Activated naive CD4-positive, alpha-beta T cell treated with anti-CD3 and anti-CD28 coated beads, Interleukin-2, amount 50 U/mL, for 24 hours (primary cell): ENCODE data around the gene MT1F.
"Not testable (repeated sequence)": the region's sequence is repeated elsewhere in the genome, so short reads cannot be mapped to it uniquely, and the experiment has no call there.

Experiments used
- H3K27ac Mint-ChIP-seq: one replicate; pipeline ENCODE4 v1.8.0; 2021; ENCODE audit warnings: mild to moderate bottlenecking, mixed read lengths
- H3K27me3 Mint-ChIP-seq: one replicate; pipeline ENCODE4 v1.8.0; 2021; ENCODE audit warnings: mixed read lengths
- H3K36me3 Mint-ChIP-seq: one replicate; pipeline ENCODE4 v1.8.0; 2021; ENCODE audit warnings: mixed read lengths
- H3K4me1 Mint-ChIP-seq: one replicate; pipeline ENCODE4 v1.8.0; 2021; ENCODE audit warnings: mixed read lengths
- H3K4me3 Mint-ChIP-seq: one replicate; pipeline ENCODE4 v1.8.0; 2021; ENCODE audit warnings: mild to moderate bottlenecking, mixed read lengths
- H3K9me3 Mint-ChIP-seq: one replicate; pipeline ENCODE4 v1.8.0; 2021; ENCODE audit warnings: mixed read lengths

MT1F gene

DNA sequence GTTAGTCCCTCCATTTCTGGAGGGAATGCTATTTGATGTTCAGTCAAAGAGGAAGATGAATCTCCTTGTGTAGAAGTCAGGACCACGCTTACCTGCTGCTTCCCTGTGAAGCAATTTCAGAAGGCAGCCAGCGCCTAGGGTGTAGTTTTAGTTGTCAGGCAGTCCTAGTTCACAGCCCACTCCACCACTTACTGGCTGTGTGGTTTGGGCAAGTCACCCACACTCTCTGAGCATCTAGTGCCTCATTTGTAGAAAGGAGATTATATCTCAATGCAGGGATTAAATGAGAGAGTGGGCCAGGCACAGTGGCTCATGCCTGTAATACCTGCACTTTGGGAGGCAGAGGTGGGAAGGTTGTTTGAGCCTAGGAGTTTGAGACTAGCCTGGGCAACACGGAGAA, 14.4 kb downstream of the MT1F start:
- not testable (repeated sequence) for H3K9me3 Mint-ChIP-seq, H3K36me3 Mint-ChIP-seq, H3K27ac Mint-ChIP-seq, H3K4me3 Mint-ChIP-seq
- Mint-ChIP-seq H3K27me3 (peaks cover 30% of the 10 kb centered on the region), H3K4me1 (peaks cover 28% of the 10 kb centered on the region)

DNA sequence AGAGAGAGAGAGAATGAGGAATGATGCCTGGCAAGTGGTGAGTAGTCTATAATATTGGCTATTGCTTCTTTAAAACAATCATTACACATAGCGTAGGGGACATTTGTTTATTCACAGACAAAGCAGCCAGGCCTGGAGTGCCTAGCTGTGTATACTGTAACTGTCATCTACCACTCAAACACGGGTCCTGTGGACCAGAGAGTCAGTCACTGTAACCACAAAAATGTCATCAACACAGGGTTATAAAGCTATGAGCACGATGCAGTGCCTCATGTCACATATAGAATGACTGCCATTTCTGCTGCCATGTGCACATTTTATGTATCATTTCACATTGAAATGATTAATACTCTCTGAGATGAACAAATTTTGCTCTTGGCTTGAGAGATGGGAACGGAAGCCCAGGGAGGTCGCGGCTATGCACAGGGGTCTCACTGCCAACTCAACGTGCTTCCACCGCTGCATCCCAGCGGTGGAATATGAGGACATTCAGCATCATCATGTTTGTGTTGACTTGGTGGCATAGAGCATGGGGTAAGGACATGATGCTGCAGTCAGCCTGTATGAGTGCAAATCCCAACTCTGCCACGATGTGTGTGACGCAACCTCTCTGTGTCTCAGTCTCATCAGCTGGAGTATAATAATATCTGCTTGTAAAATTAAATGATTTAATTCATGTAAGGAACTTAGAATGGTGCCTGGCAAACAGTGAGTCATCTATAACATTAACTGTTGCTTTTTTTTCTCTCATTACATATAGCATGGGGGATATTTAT, 15.2 kb downstream of the MT1F start:
- peaks cover 25% of the 10 kb centered on the region for H3K4me1 Mint-ChIP-seq
- no peaks in the 10 kb centered on the region for H3K36me3 Mint-ChIP-seq
- H3K4me3 Mint-ChIP-seq, result no peak overlapping the region
- no peaks in the 10 kb centered on the region for H3K9me3 Mint-ChIP-seq
- H3K27me3 Mint-ChIP-seq, result peaks cover 27% of the 10 kb centered on the region
- no peak overlapping the region for H3K27ac Mint-ChIP-seq

DNA sequence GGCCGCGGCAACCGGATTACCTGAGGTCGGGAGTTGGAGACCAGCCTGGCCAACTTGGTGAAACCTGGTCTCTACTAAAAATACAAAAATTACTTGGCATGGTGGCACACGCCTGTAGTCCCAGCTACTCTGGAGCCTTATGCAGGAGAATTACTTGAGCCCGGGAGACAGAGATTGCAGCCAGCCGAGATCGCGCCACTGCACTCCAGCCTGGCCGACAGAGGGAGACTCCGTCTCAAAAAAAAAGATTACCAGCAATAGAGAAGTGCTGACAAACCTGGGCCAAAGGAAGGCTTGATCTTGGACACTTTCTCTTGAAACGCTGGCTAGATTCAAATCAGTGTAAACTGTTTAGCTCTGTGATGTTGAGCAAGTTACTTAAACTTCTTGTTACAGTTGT, 16.2 kb downstream of the MT1F start:
- no peaks in the 10 kb centered on the region for H3K36me3 Mint-ChIP-seq
- H3K4me3 Mint-ChIP-seq, result peak overlapping the region; percentile 44
- no peaks in the 10 kb centered on the region for H3K9me3 Mint-ChIP-seq
- H3K27me3 Mint-ChIP-seq, result peaks cover 19% of the 10 kb centered on the region
- no peak overlapping the region for H3K27ac Mint-ChIP-seq
- peaks cover 16% of the 10 kb centered on the region for H3K4me1 Mint-ChIP-seq

DNA sequence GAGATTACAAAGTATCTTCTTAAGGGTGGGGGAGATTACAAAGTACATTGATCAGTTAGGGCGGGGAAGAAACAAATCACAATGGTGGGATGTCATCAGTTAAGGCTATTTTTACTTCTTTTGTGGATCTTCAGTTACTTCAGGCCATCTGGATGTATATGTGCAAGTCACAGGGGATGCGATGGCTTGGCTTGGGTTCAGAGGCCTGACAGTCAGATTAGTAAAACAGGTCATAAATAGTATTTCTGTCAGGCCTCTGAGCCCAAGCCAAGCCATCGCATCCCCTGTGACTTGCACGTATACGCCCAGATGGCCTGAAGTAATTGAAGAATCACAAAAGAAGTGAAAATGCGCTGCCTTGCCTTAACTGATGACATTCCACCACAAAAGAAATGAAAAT, 16.8 kb downstream of the MT1F start:
- Mint-ChIP-seq H3K27me3 (peaks cover 14% of the 10 kb centered on the region), H3K4me1 (peaks cover 13% of the 10 kb centered on the region), H3K4me3 (peak overlapping the region; percentile 44)
- H3K9me3 Mint-ChIP-seq, H3K27ac Mint-ChIP-seq, H3K36me3 Mint-ChIP-seq: not testable (repeated sequence)

DNA sequence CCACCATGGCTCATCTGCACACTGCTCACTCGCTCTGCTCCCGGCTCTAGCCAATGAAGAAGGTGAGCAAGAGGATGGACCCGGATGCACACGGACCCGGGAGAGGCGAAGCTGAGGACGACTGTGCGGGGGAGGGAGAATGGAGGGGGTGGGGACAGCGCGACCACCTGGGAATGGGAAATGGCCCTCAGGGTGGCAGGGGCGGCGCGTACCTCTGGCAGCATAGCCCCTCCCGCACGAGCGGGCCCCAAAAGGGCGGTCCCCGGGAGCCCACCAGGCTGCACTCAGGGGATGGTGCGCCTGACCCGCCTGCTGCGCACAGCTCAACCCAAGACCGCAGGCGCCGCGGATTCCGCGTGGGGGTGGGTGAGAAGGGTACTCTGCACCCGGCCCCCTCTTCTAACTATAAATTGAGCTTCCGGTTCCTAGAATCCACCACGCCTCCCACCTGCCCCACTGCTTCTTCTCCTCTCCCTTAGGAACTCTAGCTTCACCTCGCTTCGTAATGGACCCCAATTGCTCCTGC, 18.0 kb downstream of the MT1F start:
- peaks cover 11% of the 10 kb centered on the region for H3K27me3 Mint-ChIP-seq
- peaks cover 10% of the 10 kb centered on the region for H3K4me1 Mint-ChIP-seq
- peak overlapping the region; percentile 41 for H3K27ac Mint-ChIP-seq
- no peaks in the 10 kb centered on the region for H3K36me3 Mint-ChIP-seq
- H3K4me3 Mint-ChIP-seq, result peak overlapping the region; percentile 78
- H3K9me3 Mint-ChIP-seq, result no peaks in the 10 kb centered on the region

DNA sequence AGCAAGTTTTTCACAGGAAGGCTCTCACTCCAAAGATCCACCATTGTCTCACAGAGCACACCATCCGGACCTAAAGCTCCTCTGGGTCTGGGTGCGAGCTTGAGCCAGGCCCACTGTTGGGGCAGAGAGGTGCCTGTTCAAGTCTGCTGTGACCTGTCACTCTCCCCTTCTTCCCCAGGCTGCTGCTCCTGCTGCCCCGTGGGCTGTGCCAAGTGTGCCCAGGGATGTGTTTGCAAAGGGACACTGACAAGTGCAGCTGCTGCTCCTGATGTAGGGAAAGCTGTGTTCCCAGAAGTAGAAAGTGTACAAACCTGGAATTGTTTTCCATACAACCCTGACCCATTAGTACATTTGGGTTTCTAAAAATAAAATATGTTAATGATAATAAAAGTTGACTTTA, 19.7 kb downstream of the MT1F start:
- no peaks in the 10 kb centered on the region for H3K36me3 Mint-ChIP-seq
- no peaks in the 10 kb centered on the region for H3K9me3 Mint-ChIP-seq
- no peak overlapping the region for H3K27ac Mint-ChIP-seq
- H3K27me3 Mint-ChIP-seq, result peaks cover 3% of the 10 kb centered on the region
- peaks cover 18% of the 10 kb centered on the region for H3K4me1 Mint-ChIP-seq
- H3K4me3 Mint-ChIP-seq, result no peak overlapping the region

DNA sequence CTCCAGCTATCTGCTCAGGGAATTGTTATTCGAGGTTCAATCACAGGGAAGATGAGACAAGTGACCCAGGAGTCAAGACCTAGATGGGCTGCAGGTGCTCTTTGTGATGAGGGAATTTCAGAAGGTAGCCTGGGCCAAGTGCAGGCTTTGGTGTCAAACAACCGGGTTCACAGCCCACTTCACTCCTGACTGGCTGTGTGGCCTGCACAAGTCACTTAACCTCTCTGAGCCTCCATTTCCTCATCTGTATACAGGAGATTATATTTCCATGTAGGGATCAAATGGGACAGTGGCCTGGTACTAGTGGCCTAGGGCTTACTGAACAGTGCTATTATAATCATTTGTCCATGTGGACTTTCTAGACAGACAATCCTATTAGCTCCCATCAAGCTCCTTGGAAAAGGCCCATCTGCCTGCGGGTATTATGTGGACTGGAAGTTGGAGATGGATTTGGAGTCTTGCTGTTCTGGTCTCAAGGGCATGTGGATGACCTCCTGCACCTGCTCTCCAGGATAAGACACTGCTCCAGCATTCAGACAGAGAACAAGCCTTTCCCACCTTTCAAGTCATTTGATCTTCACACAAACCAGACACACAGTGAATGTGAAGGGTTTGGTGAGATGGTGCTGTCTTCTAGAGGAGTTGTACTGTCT, 21.4 kb downstream of the MT1F start:
- H3K4me1 Mint-ChIP-seq, result peaks cover 26% of the 10 kb centered on the region
- H3K9me3 Mint-ChIP-seq, result no peaks in the 10 kb centered on the region
- no peak overlapping the region for H3K27ac Mint-ChIP-seq
- H3K36me3 Mint-ChIP-seq, result no peaks in the 10 kb centered on the region
- H3K27me3 Mint-ChIP-seq, result no peaks in the 10 kb centered on the region
- H3K4me3 Mint-ChIP-seq, result no peak overlapping the region

DNA sequence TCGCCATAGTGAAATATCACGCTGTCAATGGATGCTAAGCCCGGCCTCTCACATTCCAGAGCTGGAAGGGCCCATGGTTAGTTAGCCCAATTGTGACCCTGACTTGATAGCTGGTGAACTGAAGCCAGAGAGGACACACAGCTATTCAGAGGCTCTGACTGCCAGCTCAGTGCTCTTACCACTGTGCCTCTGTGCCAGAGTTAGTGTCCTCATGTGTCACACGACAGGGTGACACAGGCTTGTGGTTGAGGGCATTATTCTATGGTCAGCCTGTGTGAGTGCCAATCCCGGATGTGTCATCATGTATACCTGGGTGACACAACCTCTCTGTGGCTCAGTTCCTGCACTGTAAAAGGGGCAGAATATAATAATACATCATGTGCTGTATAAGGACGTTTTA, 22.1 kb downstream of the MT1F start:
- Mint-ChIP-seq H3K4me1 (peaks cover 27% of the 10 kb centered on the region), H3K9me3 (no peaks in the 10 kb centered on the region), H3K27ac (no peak overlapping the region), H3K4me3 (no peak overlapping the region), H3K27me3 (no peaks in the 10 kb centered on the region), H3K36me3 (peaks cover 3% of the 10 kb centered on the region)

DNA sequence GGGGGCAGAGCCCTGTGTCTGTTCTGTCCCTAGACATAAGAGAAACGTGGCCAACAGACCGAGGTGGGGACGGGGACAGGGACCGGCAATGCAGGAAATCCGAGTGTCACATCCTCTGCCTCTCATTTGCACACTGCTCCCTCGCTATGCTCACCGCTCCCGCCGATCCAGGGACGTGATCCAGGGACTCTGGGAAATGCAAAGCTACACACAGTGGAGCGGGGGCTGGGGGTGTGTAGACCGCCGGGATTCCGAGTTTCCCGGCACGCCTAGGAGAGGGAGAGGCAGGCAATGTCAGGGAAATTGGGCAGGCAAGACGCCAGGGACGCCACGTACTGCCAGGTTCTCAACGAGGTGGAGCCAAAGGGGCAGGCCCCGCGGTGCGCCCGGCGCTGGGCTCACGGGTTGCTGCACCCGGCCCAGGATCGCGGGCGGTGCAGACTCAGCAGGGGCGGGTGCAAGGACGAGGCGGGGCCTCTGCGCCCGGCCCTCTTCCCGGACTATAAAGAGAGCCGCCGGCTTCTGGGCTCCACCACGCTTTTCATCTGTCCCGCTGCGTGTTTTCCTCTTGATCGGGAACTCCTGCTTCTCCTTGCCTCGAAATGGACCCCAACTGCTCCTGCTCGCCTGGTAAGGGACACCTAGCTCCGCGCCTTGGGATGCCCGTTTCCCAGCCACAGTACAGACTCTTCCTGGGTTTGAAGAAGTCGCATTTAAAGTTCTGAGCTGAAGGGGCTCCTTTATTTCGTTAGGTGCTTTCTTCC, 24.4 kb downstream of the MT1F start, which contains the start of gene MT1X:
MT1X (plus strand) TSS at position 532 of the 764 bp plus-strand sequence; CDS start at position 603, 71 bp downstream.
- no peaks in the 10 kb centered on the region for H3K9me3 Mint-ChIP-seq
- H3K36me3 Mint-ChIP-seq, result peaks cover 6% of the 10 kb centered on the region
- peak within 1 kb of the TSS; percentile 97 for H3K4me3 Mint-ChIP-seq
- peak within 1 kb of the TSS; percentile 94 for H3K27ac Mint-ChIP-seq
- no peaks in the 10 kb centered on the region for H3K27me3 Mint-ChIP-seq
- peaks cover 21% of the 10 kb centered on the region for H3K4me1 Mint-ChIP-seq

DNA sequence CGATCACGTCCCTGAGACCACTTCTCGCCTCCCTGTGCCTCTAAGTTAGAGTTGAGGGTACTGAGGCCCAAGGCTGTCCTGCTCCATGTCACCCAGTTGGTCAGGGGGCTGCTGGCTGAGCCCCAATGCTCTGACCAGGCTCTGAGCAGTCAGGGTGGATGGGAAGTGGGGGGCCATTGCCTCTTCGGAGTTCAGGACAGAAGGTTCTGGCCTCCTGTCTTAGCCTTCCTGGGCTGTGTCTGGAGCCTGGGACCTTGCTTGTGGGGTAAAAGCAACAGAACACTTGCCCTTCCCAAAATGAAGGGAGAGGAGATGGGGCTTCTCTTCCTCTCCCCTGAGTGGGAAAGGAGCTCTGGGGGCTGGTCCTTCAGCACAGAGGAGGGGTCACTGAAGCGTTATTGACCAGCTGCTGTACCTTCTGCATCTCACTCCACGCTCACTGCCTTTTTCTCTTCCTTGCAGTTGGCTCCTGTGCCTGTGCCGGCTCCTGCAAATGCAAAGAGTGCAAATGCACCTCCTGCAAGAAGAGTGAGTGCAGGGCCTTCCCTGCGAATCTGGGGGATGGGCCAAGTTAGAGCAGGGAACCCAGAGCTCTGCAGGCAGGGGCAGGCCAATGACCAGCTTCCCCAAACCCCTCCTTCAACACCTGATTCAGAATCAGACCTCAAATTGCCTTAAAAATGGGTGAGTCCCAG, 25.1 kb downstream of the MT1F start:
- Mint-ChIP-seq H3K27ac (peak overlapping the region; percentile 94), H3K27me3 (no peaks in the 10 kb centered on the region), H3K36me3 (peaks cover 6% of the 10 kb centered on the region), H3K4me1 (peaks cover 21% of the 10 kb centered on the region), H3K9me3 (no peaks in the 10 kb centered on the region), H3K4me3 (peak overlapping the region; percentile 97)

DNA sequence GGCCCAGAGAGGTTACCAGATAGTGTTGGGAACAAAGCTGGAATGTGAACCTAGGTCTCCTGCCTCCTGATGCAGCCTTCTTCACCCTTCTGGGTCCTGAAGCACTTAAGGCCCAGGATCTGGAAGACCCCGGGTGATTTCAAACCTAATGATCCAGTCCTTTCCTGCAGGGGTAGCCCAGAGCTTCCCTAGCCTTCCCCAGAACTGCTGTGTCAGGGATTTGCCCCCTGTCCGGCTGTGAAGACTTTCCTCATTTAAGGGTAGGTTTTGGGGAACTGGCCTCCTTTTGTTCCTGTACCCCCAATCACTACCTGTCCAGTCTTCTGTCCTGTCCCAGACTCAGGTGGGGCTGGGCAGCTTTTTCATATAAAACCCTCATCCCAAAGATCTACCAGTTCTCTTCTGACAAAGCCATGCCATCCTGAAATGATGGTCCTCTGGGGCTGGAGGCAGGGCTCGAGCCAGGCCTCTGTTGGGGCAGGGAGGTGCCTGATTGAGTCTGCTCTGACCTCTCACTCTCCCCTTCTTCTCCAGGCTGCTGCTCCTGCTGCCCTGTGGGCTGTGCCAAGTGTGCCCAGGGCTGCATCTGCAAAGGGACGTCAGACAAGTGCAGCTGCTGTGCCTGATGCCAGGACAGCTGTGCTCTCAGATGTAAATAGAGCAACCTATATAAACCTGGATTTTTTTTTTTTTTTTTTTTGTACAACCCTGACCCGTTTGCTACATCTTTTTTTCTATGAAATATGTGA, 25.8 kb downstream of the MT1F start:
- Mint-ChIP-seq H3K9me3 (no peaks in the 10 kb centered on the region), H3K27me3 (no peaks in the 10 kb centered on the region), H3K27ac (no peak overlapping the region), H3K4me3 (peak overlapping the region; percentile 97), H3K4me1 (peaks cover 21% of the 10 kb centered on the region), H3K36me3 (peaks cover 6% of the 10 kb centered on the region)

DNA sequence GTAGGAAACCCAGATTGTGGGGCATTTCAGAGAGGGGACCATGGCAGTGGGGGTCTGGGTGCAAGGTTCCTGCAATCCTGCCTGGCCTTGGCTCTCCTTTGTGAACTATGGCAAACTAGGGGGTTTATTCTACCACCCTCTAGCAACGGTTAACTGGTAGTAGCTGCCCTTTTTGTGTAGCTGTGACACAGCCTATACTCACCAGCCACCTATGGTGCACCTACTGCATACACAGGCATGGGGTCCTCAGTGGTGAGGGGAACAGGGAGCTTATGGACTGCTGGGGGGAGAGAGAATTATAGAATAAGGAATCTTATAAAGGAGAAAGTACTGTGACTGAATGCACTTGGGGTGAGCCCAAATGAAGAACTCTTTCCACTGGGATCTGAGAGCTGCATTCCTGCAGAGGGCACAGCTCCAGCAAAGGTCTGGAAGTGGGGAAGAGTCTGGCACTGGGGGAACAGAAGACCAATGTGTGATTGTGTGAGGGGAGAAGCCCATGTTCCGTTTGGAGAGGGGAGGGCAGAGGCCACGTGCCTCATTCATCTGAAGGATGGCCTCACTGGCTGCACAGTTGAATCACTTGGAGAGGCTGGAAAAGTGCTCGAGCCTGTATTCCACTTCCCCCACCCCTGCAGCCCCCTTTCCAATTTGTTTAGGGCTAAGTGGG, 26.6 kb downstream of the MT1F start:
- peak overlapping the region; percentile 97 for H3K4me3 Mint-ChIP-seq
- H3K27me3 Mint-ChIP-seq, result no peaks in the 10 kb centered on the region
- peaks cover 6% of the 10 kb centered on the region for H3K36me3 Mint-ChIP-seq
- no peak overlapping the region for H3K27ac Mint-ChIP-seq
- H3K4me1 Mint-ChIP-seq, result peaks cover 21% of the 10 kb centered on the region
- H3K9me3 Mint-ChIP-seq, result no peaks in the 10 kb centered on the region

DNA sequence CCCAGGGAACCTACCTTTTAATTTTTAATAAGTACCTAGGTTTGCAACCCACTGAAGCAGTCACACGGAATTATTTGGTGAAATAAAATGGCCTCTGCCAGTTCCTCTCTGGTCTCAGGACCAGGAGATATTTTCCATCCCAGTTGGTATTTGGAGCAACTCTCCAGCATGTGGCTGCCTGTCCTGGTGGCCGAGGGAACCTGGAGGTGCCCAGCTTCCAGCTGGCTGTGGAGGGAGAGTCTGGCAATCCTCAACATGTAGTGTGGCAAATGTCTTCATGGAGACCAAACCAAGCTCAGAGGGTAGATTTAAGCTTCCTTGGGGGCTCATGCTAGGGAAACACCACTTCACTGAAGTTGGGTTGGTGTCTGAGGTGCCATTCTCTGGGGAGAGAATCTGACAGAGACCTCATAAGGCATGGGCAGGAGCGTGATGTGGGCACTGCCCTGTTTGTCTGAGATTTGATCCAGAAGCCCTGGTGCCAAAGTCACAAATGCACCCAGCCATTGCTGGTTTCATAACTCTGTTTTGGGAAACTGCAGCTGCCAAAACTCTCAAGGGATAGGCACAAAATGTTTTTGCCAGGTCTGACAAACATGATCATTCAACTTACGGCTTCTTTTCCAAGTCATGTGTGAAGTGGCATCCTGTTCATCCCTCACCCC, 27.3 kb downstream of the MT1F start:
- Mint-ChIP-seq H3K27ac (no peak overlapping the region), H3K4me3 (no peak overlapping the region), H3K4me1 (peaks cover 21% of the 10 kb centered on the region), H3K27me3 (no peaks in the 10 kb centered on the region), H3K36me3 (peaks cover 6% of the 10 kb centered on the region), H3K9me3 (no peaks in the 10 kb centered on the region)

DNA sequence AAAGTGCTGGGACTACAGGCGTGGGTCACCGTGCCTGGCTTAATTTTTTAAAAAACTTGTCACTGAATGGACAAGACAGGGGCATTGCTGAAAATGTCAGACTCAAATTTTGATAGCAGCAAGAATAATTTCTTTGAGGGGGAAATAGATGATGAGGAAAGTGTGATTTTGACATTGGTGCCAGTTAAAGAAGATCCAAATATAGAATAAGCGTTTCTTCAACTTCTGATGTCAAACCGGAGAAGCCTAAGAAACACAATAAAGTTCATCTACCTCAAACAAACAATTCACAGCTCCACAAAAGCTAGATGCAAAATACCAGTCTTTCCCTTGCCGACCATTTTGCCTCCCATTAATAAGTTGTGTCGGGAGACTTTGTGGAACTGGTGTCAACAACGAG, 29.0 kb downstream of the MT1F start:
- Mint-ChIP-seq H3K9me3 (no peaks in the 10 kb centered on the region), H3K27ac (no peak overlapping the region), H3K4me3 (no peak overlapping the region), H3K36me3 (peaks cover 6% of the 10 kb centered on the region), H3K4me1 (peaks cover 15% of the 10 kb centered on the region), H3K27me3 (no peaks in the 10 kb centered on the region)
